K562 (cell line): ENCODE measurements around the gene LAGE3. TPM values are rescaled to one million over a fixed set of nuclear protein-coding genes. Genes with fewer than 3 reads are reported as not detected.

Experiments
- ARID4B ChIP-seq: sonication (generic); formaldehyde crosslinking; IDR thresholded peaks from 2 replicates; pipeline ENCODE4 v1.8.0; 2022; ENCODE audit warnings: mild to moderate bottlenecking, missing genetic modification reagents
- E2F3 ChIP-seq: fragments of 250-450 bp; sonication (Bioruptor Pico); IDR thresholded peaks from 2 replicates; pipeline ENCODE4 v1.4.0; 2020; ENCODE audit warnings: mild to moderate bottlenecking
- HMG20A ChIP-seq: fragments of 450-650 bp; formaldehyde crosslinking; conservative IDR thresholded peaks from 2 replicates; pipeline ENCODE4 v1.4.0; 2020; ENCODE audit warnings: mild to moderate bottlenecking, mixed read lengths
- HMGXB4 ChIP-seq: sonication (generic); formaldehyde crosslinking; IDR thresholded peaks from 2 replicates; pipeline ENCODE4 v1.8.1; 2023; ENCODE audit warnings: mild to moderate bottlenecking, missing genetic modification reagents
- HNRNPK ChIP-seq: fragments of 200-400 bp; formaldehyde crosslinking; IDR thresholded peaks from one replicate; pipeline ENCODE4 v1.6.1; 2018; ENCODE audit warnings: mild to moderate bottlenecking, low read depth, low read length; ENCODE audit not compliant: poor library complexity, severe bottlenecking
- MAX ChIP-seq: sonication (generic); formaldehyde crosslinking; IDR thresholded peaks from 2 replicates; pipeline ENCODE4 v1.9.0; 2022; ENCODE audit warnings: mild to moderate bottlenecking, missing genetic modification reagents
- MED1 ChIP-seq: sonication (generic); formaldehyde crosslinking; IDR thresholded peaks from 2 replicates; pipeline ENCODE4 v1.8.1; 2023; ENCODE audit warnings: missing genetic modification reagents, borderline replicate concordance
- MTF1 ChIP-seq: fragments of 250-450 bp; sonication (Bioruptor Pico); IDR thresholded peaks from 2 replicates; pipeline ENCODE4 v1.9.0; 2021; ENCODE audit warnings: moderate library complexity, mild to moderate bottlenecking, inconsistent platforms, borderline replicate concordance
- NEUROD1 ChIP-seq: fragments of 150-350 bp; IDR thresholded peaks from 2 replicates; pipeline ENCODE4 v1.6.1; 2014; ENCODE audit warnings: borderline replicate concordance, low read length, low read depth; ENCODE audit not compliant: partially characterized antibody
- NUFIP1 ChIP-seq: fragments of 450-650 bp; IDR thresholded peaks from 2 replicates; pipeline ENCODE4 v1.6.1; 2018; ENCODE audit not compliant: partially characterized antibody
- POLR2H ChIP-seq: IDR thresholded peaks from 2 replicates; pipeline ENCODE4 v1.6.1; 2016; ENCODE audit warnings: missing genetic modification characterization, low read depth, mild to moderate bottlenecking, control low read depth, missing compliant biosample characterization, moderate library complexity
- SUPT5H ChIP-seq: fragments of 450-650 bp; IDR thresholded peaks from 2 replicates; pipeline ENCODE4 v1.6.1; 2016
- ZEB2 ChIP-seq: fragments of 450-650 bp; IDR thresholded peaks from 2 replicates; pipeline ENCODE4 v1.6.1; 2016
- ZNF431 ChIP-seq: sonication (generic); formaldehyde crosslinking; IDR thresholded peaks from 2 replicates; pipeline ENCODE4 v1.8.0; 2022; ENCODE audit warnings: mild to moderate bottlenecking, missing genetic modification reagents
- ZNF449 ChIP-seq: fragments of 250-450 bp; sonication (Bioruptor Pico); IDR thresholded peaks from 2 replicates; pipeline ENCODE4 v1.8.0; 2022; ENCODE audit warnings: moderate library complexity, mild to moderate bottlenecking, inconsistent platforms
- ZNF76 ChIP-seq: fragments of 250-450 bp; sonication (Bioruptor Pico); IDR thresholded peaks from 2 replicates; pipeline ENCODE4 v1.4.0; 2020; ENCODE audit warnings: mild to moderate bottlenecking, moderate library complexity, borderline replicate concordance
- polyA plus RNA-seq, 8 experiments: library from polyadenylated mRNA; depleted of rRNA in 4 of 8; stranded (reverse) in 5 of 8; unstranded in 3 of 8; fragments of >200 nt; fragmentation: Nextera tagmentation in 2 of 8; fragmentation: Illumina TruSeq in 1 of 8; extraction: Ambion mirVana in 2 of 8; extraction: Trizol in 1 of 8; gene quantifications; 2 replicates each; pipeline versions ENCODE4 v1.2.1 to v1.2.3, GENCODE V29; 2011 to 2014; ENCODE audit warnings: inconsistent platforms in 1 of 8, missing spikeins in 1 of 8
- total RNA-seq, 7 experiments: library from RNA; depleted of rRNA in 6 of 7; stranded (reverse); fragments of >200 nt in 6 of 7; fragmentation: Illumina TruSeq in 2 of 7; extraction: Trizol in 2 of 7; gene quantifications; 2 replicates each; pipeline versions ENCODE4 v1.2.1 to v1.2.3, GENCODE V29; 2011 to 2021; ENCODE audit warnings: low replicate concordance in 1 of 7
- TF ChIP-seq, protein P1 (sequence below): fragments of 250-450 bp; sonication (Bioruptor Pico); IDR thresholded peaks from 2 replicates; pipeline ENCODE4 v1.8.0; 2021; ENCODE audit warnings: moderate library complexity, mild to moderate bottlenecking, inconsistent platforms

Gene LAGE3
- total and polyA plus RNA-seq, 9 of the 15 experiments (the other 6 are each of a cell fraction or from before 2014, with no cell fraction given), result 28.2 to 125 (median 35.8) TPM

GRCh38 chrX:154484255-154485149 is 5.4 kb upstream of the LAGE3 start (continued):
- TF ChIP-seq ARID4B (CRISPR knock-in tag), result peak; percentile 38; the same call in 1 of the 2 replicates
- no peak for TF ChIP-seq NUFIP1
- TF ChIP-seq HMGXB4 (CRISPR knock-in tag), result no peak
- peak; percentile 69 for TF ChIP-seq ZEB2
- no peak for TF ChIP-seq MTF1
- no peak for TF ChIP-seq ZNF76 (CRISPR knock-in tag)
- TF ChIP-seq NEUROD1, result no peak
- TF ChIP-seq, protein P1, sequence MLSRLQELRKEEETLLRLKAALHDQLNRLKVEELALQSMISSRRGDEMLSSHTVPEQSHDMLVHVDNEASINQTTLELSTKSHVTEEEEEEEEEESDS, result no peak
- TF ChIP-seq SUPT5H, result peak; percentile 66
- no peak for TF ChIP-seq E2F3 (CRISPR knock-in tag)
- no peak for TF ChIP-seq HNRNPK
- TF ChIP-seq POLR2H (tag), result no peak
- 0 out of 2 replicates have a peak, but pooled peaks have one; percentile 24 for TF ChIP-seq ZNF431
- no peak for TF ChIP-seq HMG20A (CRISPR knock-in tag)
- no peak for TF ChIP-seq MED1 (CRISPR knock-in tag)
- no peak for TF ChIP-seq ZNF449 (CRISPR knock-in tag)
- peak; percentile 59 for TF ChIP-seq MAX (CRISPR knock-in tag)
